ENCODE data around the gene SLC25A11. TPM values are rescaled to one million over a fixed set of nuclear protein-coding genes. Genes with fewer than 3 reads are reported as not detected.

The SLC25A11 gene
- total and polyA plus RNA-seq, 8 donors, result 25.2 to 73.5 (median 42.1) TPM

- Histone ChIP-seq H3K27ac (peak overlapping the region; percentile 91 to 100 (median 95)), H3K27me3 (no peaks in the 10 kb centered on the region), H3K36me3 (peaks cover 45 to 58% (median 53%) of the 10 kb centered on the region in 4 donors), H3K9me3 (no peaks in the 10 kb centered on the region), H3K4me1 (peaks cover 37 to 62% (median 60%) of the 10 kb centered on the region in 4 donors), H3K4me3 (peak overlapping the region; percentile 70 to 91 (median 84))
- 0% methylated on average over 1 to 16 of the region's 16 CpGs for WGBS, 5 donors
- DNase-seq, result no peak
- TF ChIP-seq POLR2A (IDR thresholded peaks at IDR 0.05), result no peak
- no peak for TF ChIP-seq POLR2AphosphoS5 (IDR thresholded peaks at IDR 0.05)
- TF ChIP-seq EP300 (IDR thresholded peaks at IDR 0.05), result no peak
- TF ChIP-seq CTCF (IDR thresholded peaks at IDR 0.05), result no peak
- intact Hi-C loops (cut with DNase I; ENCODE audit: low total_unique reads), result no loop called here
Observed at GRCh38 chr17:4939546-4939795, 375 bp downstream of the SLC25A11 start.

GRCh38 chr17:4938688-4939545 is 929 bp downstream of the SLC25A11 start:
- Histone ChIP-seq H3K9me3 (no peaks in the 10 kb centered on the region), H3K27ac (peak overlapping the region; percentile 91 to 100 (median 95)), H3K27me3 (no peaks in the 10 kb centered on the region), H3K4me3 (peak overlapping the region; percentile 70 to 91 (median 84)), H3K36me3 (peaks cover 42 to 52% (median 48%) of the 10 kb centered on the region in 4 donors), H3K4me1 (peaks cover 39 to 62% (median 60%) of the 10 kb centered on the region in 4 donors)
- DNase-seq, result no peak
- 35 to 47% (median 42%) methylated on average over 15 to 19 of the region's 19 CpGs for WGBS, 5 donors
- TF ChIP-seq POLR2A (IDR thresholded peaks at IDR 0.05) (no peak), POLR2AphosphoS5 (IDR thresholded peaks at IDR 0.05) (no peak), EP300 (IDR thresholded peaks at IDR 0.05) (no peak), CTCF (IDR thresholded peaks at IDR 0.05) (no peak)
- intact Hi-C loops (cut with DNase I; ENCODE audit: low total_unique reads), result no loop called here

GRCh38 chr17:4938069-4938491 is 1.8 kb downstream of the SLC25A11 start:
- no peaks in the 10 kb centered on the region for H3K9me3 ChIP-seq
- WGBS, 5 donors, result 83 to 94% (median 92%) methylated on average over 10 to 11 of the region's 11 CpGs
- no peak for DNase-seq
- H3K27me3 ChIP-seq, result no peaks in the 10 kb centered on the region
- peaks cover 35 to 44% (median 40%) of the 10 kb centered on the region in 4 donors for H3K36me3 ChIP-seq
- peak overlapping the region in 2 of 5 donors; percentile 24 to 100 for H3K27ac ChIP-seq
- intact Hi-C loops (cut with DNase I; ENCODE audit: low total_unique reads), result no loop called here
- TF ChIP-seq EP300 (IDR thresholded peaks at IDR 0.05), result no peak
- no peak for TF ChIP-seq POLR2A (IDR thresholded peaks at IDR 0.05)
- TF ChIP-seq POLR2AphosphoS5 (IDR thresholded peaks at IDR 0.05), result no peak
- no peak for TF ChIP-seq CTCF (IDR thresholded peaks at IDR 0.05)
- H3K4me3 ChIP-seq, result peak overlapping the region in 1 of 4 donors; percentile 91
- peaks cover 39 to 61% (median 56%) of the 10 kb centered on the region in 4 donors for H3K4me1 ChIP-seq

- H3K9me3 ChIP-seq, result no peaks in the 10 kb centered on the region
- WGBS, 5 donors, result 92 to 97% (median 94%) methylated on average over 16 of the region's 16 CpGs
- intact Hi-C loops (cut with DNase I; ENCODE audit: low total_unique reads), result no loop called here
- DNase-seq, result no peak
- H3K27me3 ChIP-seq, result no peaks in the 10 kb centered on the region
- peak overlapping the region in 1 of 5 donors; percentile 24 for H3K27ac ChIP-seq
- H3K4me1 ChIP-seq, result peaks cover 36 to 55% (median 51%) of the 10 kb centered on the region in 4 donors
- no peak overlapping the region for H3K4me3 ChIP-seq
- peaks cover 29 to 38% (median 34%) of the 10 kb centered on the region in 4 donors for H3K36me3 ChIP-seq
- no peak for TF ChIP-seq EP300 (IDR thresholded peaks at IDR 0.05)
- no peak for TF ChIP-seq POLR2A (IDR thresholded peaks at IDR 0.05)
- TF ChIP-seq CTCF (IDR thresholded peaks at IDR 0.05), result no peak
Observed at GRCh38 chr17:4937553-4937952, 2.3 kb downstream of the SLC25A11 start.

Data from stomach (tissue), 9 donors.